ENCODE measurements around the gene CRYBA4. TPM values are rescaled to one million over a fixed set of nuclear protein-coding genes. Genes with fewer than 3 reads are reported as not detected.

CRYBA4 gene
- total RNA-seq, 3 donors from 2014 or later, result not detected

DNA sequence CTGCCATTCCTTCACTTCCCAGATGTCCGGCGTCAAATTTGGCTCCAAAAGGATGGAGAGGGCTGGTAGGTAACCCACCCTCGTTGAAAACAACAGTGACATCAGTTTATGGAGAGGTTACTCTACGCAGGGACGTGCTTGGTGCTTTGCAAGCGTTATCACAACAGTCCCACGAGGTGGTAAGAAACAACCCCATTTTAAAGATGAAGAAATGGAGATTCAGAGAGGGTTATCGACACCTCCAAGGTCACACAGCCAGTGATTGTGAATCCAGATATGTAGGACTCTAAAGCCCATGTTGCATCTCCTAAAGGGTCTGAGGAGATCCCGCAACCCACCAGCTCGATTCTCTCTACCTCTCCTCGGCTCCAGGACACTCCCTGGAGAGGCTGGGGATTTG is 36.4 kb downstream of the CRYBA4 start:
- TF ChIP-seq POLR2A (IDR thresholded peaks at IDR 0.05), result no peak
- no peak for TF ChIP-seq POLR2AphosphoS5 (IDR thresholded peaks at IDR 0.05)
- TF ChIP-seq, protein P1, sequence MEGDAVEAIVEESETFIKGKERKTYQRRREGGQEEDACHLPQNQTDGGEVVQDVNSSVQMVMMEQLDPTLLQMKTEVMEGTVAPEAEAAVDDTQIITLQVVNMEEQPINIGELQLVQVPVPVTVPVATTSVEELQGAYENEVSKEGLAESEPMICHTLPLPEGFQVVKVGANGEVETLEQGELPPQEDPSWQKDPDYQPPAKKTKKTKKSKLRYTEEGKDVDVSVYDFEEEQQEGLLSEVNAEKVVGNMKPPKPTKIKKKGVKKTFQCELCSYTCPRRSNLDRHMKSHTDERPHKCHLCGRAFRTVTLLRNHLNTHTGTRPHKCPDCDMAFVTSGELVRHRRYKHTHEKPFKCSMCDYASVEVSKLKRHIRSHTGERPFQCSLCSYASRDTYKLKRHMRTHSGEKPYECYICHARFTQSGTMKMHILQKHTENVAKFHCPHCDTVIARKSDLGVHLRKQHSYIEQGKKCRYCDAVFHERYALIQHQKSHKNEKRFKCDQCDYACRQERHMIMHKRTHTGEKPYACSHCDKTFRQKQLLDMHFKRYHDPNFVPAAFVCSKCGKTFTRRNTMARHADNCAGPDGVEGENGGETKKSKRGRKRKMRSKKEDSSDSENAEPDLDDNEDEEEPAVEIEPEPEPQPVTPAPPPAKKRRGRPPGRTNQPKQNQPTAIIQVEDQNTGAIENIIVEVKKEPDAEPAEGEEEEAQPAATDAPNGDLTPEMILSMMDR (IDR thresholded peaks at IDR 0.05), result no peak
- Histone ChIP-seq H3K27me3 (peaks cover 2 to 35% of the 10 kb centered on the region in 2 donors), H3K36me3 (no peaks in the 10 kb centered on the region), H3K4me3 (peak overlapping the region in 2 of 3 donors; percentile 30 to 57), H3K27ac (no peak overlapping the region), H3K4me1 (peaks cover 0 to 3% of the 10 kb centered on the region in 2 donors), H3K9me3 (no peaks in the 10 kb centered on the region)
- no peak for DNase-seq (ENCODE audit: low spot score in 2 of 2)
- intact Hi-C loops (cut with DNase I; ENCODE audit: low total_unique reads), result no loop called here

DNA sequence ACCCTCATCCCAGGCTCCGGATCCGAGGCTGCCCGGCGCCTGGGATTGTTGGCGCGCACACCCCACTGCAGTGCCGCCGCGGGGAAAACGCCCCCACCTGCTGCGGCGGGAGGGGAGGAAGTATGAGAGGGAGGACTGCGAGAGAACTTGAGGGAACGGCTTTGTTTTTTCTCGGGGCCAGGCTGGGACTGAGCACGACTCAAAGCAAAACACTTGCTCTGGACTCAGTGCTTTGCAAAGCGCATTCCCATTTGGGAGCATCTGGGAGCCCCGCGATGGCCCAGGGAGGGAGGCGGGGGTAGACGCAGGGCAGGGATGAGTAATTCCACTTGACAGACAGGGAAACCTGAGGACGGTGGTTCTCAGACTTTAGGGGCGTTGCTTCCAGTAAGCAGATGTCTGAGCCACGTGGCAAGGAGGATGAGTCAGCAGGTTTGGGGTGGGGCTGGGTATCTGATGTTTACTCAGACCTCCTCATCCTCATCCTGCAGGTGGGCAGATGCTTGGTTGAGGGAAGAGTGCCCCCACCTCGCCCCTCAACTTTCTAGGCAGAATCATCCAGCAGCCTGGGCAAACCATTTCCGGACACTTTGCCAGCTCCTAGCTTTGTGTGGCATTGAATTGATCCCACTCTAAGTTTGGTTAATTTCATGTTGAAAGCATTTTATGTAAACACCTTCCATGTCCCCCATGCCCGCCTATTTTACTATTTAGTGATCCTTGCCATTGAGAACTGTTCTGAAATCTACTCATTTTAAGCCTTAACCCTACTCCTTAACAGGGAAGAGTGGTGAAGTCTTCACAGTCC is 37.1 kb downstream of the CRYBA4 start:
- Histone ChIP-seq H3K4me3 (peak overlapping the region; percentile 18 to 57 (median 30)), H3K27me3 (peaks cover 2 to 37% of the 10 kb centered on the region in 2 donors), H3K36me3 (no peaks in the 10 kb centered on the region), H3K4me1 (peaks cover 0 to 3% of the 10 kb centered on the region in 2 donors), H3K9me3 (no peaks in the 10 kb centered on the region), H3K27ac (no peak overlapping the region)
- no peak for TF ChIP-seq POLR2AphosphoS5 (IDR thresholded peaks at IDR 0.05)
- TF ChIP-seq POLR2A (IDR thresholded peaks at IDR 0.05), result no peak
- TF ChIP-seq, protein P1 (IDR thresholded peaks at IDR 0.05), result no peak
- intact Hi-C loops (cut with DNase I; ENCODE audit: low total_unique reads), result no loop called here
- DNase-seq (ENCODE audit: low spot score in 2 of 2), result peak in 1 of 2 donors; percentile 26

DNA sequence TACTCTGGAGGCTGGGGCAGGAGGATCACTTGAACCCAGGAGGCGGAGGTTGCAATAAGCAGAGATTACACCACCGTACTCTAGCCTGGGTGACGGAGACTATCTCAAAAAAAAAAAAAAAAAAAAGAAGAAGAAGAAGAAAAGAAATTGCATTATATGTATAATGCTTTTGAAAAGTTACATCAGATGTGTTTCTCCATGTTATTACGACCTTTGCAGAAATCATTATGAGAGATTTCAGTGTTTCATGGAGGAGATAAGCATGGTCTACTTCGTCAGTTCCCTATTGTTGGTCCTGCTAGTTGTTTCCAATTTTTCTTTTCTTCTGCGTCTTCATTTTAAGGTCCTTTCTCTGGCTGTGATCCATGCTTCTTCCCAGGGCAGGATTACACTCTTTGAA is 38.6 kb downstream of the CRYBA4 start:
- Histone ChIP-seq H3K36me3 (no peaks in the 10 kb centered on the region), H3K27ac (no peak overlapping the region), H3K27me3 (peaks cover 2 to 37% of the 10 kb centered on the region in 2 donors), H3K4me1 (peaks cover 0 to 3% of the 10 kb centered on the region in 2 donors), H3K4me3 (no peak overlapping the region), H3K9me3 (no peaks in the 10 kb centered on the region)
- no peak for TF ChIP-seq POLR2A (IDR thresholded peaks at IDR 0.05)
- TF ChIP-seq POLR2AphosphoS5 (IDR thresholded peaks at IDR 0.05), result no peak
- TF ChIP-seq, protein P1 (IDR thresholded peaks at IDR 0.05), result no peak
- no peak for DNase-seq (ENCODE audit: low spot score in 2 of 2)
- intact Hi-C loops (cut with DNase I; ENCODE audit: low total_unique reads), result no loop called here

DNA sequence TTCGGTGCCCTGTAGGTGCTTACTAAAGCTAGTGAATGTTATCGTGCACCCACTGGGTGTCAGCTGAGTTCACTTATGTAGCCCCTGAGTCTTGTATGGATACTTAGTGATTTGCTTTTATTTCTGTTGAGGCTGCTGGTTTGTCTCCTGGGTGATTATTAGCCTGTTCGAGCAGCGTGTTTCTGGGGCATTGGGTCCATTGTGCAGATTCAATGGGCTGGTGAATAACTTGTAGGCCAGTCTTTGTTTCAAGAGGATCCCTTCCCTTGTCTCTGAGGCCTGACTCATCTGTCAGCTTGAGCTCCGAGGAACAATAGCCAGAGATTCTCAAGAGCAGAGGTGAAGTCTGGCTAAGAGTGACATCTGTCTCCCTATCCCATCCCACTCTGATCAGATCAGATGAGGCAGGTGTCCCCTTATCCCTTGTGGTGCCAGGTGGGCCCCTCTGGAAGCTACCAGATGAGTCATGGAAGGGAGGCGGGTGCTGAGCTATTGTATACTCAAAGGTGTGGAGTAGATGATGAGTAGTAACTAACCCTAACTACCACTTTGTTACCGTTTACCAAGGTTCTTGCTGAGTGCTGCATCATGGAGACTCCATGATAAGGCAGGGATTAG is 39.3 kb downstream of the CRYBA4 start:
- intact Hi-C loops (cut with DNase I; ENCODE audit: low total_unique reads), result no loop called here
- H3K9me3 ChIP-seq, result no peaks in the 10 kb centered on the region
- no peak for DNase-seq (ENCODE audit: low spot score in 2 of 2)
- no peaks in the 10 kb centered on the region for H3K36me3 ChIP-seq
- TF ChIP-seq, protein P1 (IDR thresholded peaks at IDR 0.05), result no peak
- TF ChIP-seq POLR2AphosphoS5 (IDR thresholded peaks at IDR 0.05) (no peak), POLR2A (IDR thresholded peaks at IDR 0.05) (no peak)
- H3K27ac ChIP-seq, result no peak overlapping the region
- H3K4me3 ChIP-seq, result no peak overlapping the region
- peaks cover 2 to 37% of the 10 kb centered on the region in 2 donors for H3K27me3 ChIP-seq
- peaks cover 0 to 3% of the 10 kb centered on the region in 2 donors for H3K4me1 ChIP-seq

DNA sequence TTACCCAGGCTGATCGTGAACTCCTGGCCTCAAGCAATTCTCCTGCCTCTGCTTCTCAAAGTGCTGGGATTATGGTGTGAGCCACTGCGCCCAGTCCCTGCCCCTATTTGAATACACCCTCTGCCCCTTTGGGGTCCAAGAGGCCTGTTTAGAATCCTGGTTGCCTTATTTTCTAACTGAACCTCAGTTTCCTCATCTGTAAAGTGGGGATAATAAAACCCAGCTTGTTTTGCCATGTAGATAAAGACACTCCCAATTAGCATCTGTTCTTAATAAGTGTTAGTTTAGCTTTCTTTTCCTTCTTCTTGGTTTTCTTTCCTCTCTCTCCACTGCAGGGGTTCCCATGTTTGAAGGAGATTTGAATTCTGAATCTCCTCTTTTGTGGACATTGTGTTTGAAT is 40.4 kb downstream of the CRYBA4 start:
- H3K27me3 ChIP-seq, result peaks cover 0 to 29% of the 10 kb centered on the region in 2 donors
- intact Hi-C loops (cut with DNase I; ENCODE audit: low total_unique reads), result no loop called here
- no peaks in the 10 kb centered on the region for H3K36me3 ChIP-seq

More for the DNA sequence above, 40.4 kb downstream of the CRYBA4 start:
- H3K27ac ChIP-seq, result no peak overlapping the region
- no peak overlapping the region for H3K4me3 ChIP-seq
- DNase-seq (ENCODE audit: low spot score in 2 of 2), result no peak
- no peaks in the 10 kb centered on the region for H3K9me3 ChIP-seq
- TF ChIP-seq POLR2AphosphoS5 (IDR thresholded peaks at IDR 0.05) (no peak), POLR2A (IDR thresholded peaks at IDR 0.05) (no peak)
- TF ChIP-seq, protein P1 (IDR thresholded peaks at IDR 0.05), result no peak
- peaks cover 0 to 3% of the 10 kb centered on the region in 2 donors for H3K4me1 ChIP-seq
